ENCODE data around the gene CAPN8.

Gene CAPN8

DNA sequence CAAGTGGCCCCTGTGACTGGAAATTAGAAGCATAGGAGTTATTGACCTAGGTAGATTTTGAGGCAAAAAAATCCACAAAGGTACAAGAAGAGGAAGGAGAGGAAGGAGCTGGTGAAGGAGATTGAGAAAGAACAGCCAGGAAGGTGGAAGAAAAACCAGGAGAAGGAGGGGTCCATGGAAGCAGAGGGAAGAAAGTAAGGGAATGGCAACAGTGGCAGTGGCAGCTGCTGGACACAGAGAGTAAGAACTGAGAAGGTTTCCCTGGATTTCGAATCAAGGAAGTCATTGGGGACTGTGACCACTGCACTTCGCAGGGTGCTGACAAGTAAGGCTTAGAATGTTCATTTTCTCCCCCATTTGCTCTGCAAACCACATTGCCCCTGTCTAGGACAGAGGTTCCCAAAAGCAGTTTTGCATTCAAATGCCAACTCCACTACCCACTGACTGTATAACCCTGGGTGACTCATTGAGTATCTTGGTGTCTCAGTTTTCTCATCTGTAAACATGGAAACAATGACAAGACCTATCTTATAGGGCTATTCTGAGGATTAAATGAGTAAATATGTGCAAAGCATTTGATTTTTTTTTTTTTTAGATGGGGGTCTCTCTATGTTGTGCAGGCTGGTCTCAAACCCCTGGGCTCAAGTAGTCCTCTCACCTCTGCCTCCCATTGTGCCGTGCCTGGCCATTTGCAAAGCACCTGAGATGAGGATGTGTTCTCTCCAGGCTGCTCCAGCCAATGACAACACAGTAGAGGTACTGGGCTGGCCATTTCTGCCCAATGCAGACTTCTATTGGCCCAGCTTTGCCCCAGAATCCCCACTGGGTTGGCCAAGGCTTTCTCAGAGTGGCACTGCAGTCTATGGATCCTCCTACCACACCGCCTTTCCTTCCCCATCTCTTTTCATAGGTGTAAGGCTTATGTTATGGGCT lies 37.5 kb upstream of the CAPN8 start:
- H3K4me1 ChIP-seq (ENCODE audit: control extremely low read depth in 1 of 4, control insufficient read depth in 4 of 4, insufficient read depth in 4 of 4, low read length in 3 of 4), result peaks cover 0 to 10% (median 5%) of the 10 kb centered on the region in 4 experiments

DNA sequence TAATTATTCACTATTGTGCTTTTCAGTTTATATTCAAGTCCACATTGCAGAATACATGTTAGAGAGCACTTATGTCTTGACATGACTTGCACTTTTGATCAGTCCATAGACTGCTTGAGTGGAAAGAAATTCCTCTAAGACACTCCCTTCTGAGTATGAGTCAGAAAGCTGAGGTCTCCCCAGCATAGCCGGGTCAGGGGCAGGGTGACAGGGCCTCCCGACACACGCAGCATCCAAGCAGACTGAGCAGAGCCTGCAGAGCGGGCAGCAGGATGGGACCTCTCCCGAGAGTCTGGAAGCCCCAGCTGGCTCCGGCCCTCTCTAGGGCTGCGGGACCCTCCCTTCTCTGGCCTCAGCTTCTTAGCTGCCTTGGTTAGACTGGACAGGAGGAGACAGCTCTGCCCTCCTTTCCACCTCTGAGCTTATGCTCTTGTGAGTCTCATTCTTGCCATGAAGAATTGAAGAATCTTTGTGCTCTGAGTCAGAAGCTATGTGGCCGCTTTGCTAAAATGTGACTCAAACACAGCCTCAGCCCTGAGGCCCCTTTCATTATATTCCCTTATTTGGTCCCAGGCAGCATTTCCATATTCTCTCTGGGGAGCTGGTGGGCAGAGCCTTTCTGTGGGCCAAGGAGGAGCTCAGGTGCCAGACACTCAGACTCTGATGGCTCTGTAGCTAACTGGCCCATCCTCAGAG lies 35.6 kb upstream of the CAPN8 start:
- Histone ChIP-seq H3K27me3 (replicated peaks in 2 of 5; ENCODE audit: control insufficient read depth in 4 of 5, insufficient read depth in 5 of 5, low read length in 4 of 5) (peaks cover 0 to 2% (median 0%) of the 10 kb centered on the region in 5 experiments), H3K36me3 (ENCODE audit: control insufficient read depth in 4 of 4, insufficient read depth in 4 of 4, low read length in 3 of 4) (no peaks in the 10 kb centered on the region), H3K4me1 (ENCODE audit: control extremely low read depth in 1 of 4, control insufficient read depth in 4 of 4, insufficient read depth in 4 of 4, low read length in 3 of 4) (peaks cover 0 to 10% (median 5%) of the 10 kb centered on the region in 4 experiments), H3K9me3 (ENCODE audit: control extremely low read depth in 1 of 5, control insufficient read depth in 4 of 5, insufficient read depth in 2 of 5, low read depth in 1 of 5, low read length in 4 of 5) (no peaks in the 10 kb centered on the region), H3K4me3 (ENCODE audit: control insufficient read depth in 1 of 7, extremely low read depth in 1 of 7, insufficient read depth in 4 of 7, low read depth in 2 of 7, low read length in 6 of 7) (no peak overlapping the region), H3K27ac (ENCODE audit: insufficient read depth in 1 of 2, low read depth in 1 of 2, low read length in 2 of 2, poor library complexity in 1 of 2, severe bottlenecking in 2 of 2) (peak overlapping the region in 1 of 2 experiments; percentile 20)
- POLR2A ChIA-PET, result no interaction called here
- CTCF ChIA-PET, result interaction anchor here (0.8 to 5.5 kb wide), 3 partner anchors 11 to 47 kb away, joined by 3 to 98 read pairs (median 4); partner anchors contain the start of gene CAPN2
- 99% methylated on average over 8 of the region's 8 CpGs for WGBS (ENCODE audit: insufficient coverage)
- peak in 2 of 3 donors; percentile 42 to 52 for DNase-seq

More for the DNA sequence above, 37.5 kb upstream of the CAPN8 start:
- POLR2A ChIA-PET, result no interaction called here
- peak in 1 of 3 donors; percentile 32 for DNase-seq
- Histone ChIP-seq H3K27ac (ENCODE audit: insufficient read depth in 1 of 2, low read depth in 1 of 2, low read length in 2 of 2, poor library complexity in 1 of 2, severe bottlenecking in 2 of 2) (no peak overlapping the region), H3K4me3 (ENCODE audit: control insufficient read depth in 1 of 7, extremely low read depth in 1 of 7, insufficient read depth in 4 of 7, low read depth in 2 of 7, low read length in 6 of 7) (no peak overlapping the region), H3K36me3 (ENCODE audit: control insufficient read depth in 4 of 4, insufficient read depth in 4 of 4, low read length in 3 of 4) (no peaks in the 10 kb centered on the region), H3K27me3 (replicated peaks in 2 of 5; ENCODE audit: control insufficient read depth in 4 of 5, insufficient read depth in 5 of 5, low read length in 4 of 5) (peaks cover 0 to 2% (median 0%) of the 10 kb centered on the region in 5 experiments), H3K9me3 (ENCODE audit: control extremely low read depth in 1 of 5, control insufficient read depth in 4 of 5, insufficient read depth in 2 of 5, low read depth in 1 of 5, low read length in 4 of 5) (no peaks in the 10 kb centered on the region)
- 100% methylated on average over 3 of the region's 4 CpGs for WGBS (ENCODE audit: insufficient coverage)
- CTCF ChIA-PET, result interaction anchor here (1.7 to 5.5 kb wide), 2 partner anchors 9 to 45 kb away, joined by 4 to 98 read pairs; partner anchors contain the start of gene CAPN2

DNA sequence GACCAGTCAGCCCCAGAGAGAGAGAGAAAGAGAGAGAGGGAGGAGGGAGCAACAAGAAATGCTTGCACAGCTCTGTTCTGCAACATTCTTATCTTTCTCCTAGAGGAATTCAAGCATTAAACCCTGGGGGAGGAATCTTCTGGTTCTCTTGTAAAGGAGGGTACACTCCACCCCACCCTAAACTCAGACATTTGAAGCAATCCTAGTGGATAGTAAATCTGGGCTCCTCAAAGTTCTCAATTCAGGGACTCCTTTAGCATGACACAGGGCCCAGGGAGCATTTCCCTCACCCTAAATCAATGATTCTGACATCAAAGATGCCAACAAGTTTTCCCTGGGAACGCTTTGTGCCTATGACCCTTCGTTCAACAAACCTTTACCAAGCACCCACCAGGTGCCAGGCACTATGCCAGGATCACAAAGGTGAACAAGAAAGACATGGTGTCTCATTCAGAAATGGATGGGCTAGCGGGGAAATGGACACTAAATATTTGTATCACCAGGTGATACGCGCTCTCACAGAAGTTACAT lies 35.0 kb upstream of the CAPN8 start:
- ChIA-PET CTCF (interaction anchor here (5.5 kb wide), 1 partner anchor 48 kb away, joined by 98 read pairs; no protein-coding TSS in a partner anchor), POLR2A (no interaction called here)
- no peak for DNase-seq
- Histone ChIP-seq H3K27ac (ENCODE audit: insufficient read depth in 1 of 2, low read depth in 1 of 2, low read length in 2 of 2, poor library complexity in 1 of 2, severe bottlenecking in 2 of 2) (peak overlapping the region in 1 of 2 experiments; percentile 20), H3K9me3 (ENCODE audit: control extremely low read depth in 1 of 5, control insufficient read depth in 4 of 5, insufficient read depth in 2 of 5, low read depth in 1 of 5, low read length in 4 of 5) (no peaks in the 10 kb centered on the region), H3K4me1 (ENCODE audit: control extremely low read depth in 1 of 4, control insufficient read depth in 4 of 4, insufficient read depth in 4 of 4, low read length in 3 of 4) (peaks cover 0 to 10% (median 5%) of the 10 kb centered on the region in 4 experiments), H3K4me3 (ENCODE audit: control insufficient read depth in 1 of 7, extremely low read depth in 1 of 7, insufficient read depth in 4 of 7, low read depth in 2 of 7, low read length in 6 of 7) (no peak overlapping the region), H3K36me3 (ENCODE audit: control insufficient read depth in 4 of 4, insufficient read depth in 4 of 4, low read length in 3 of 4) (no peaks in the 10 kb centered on the region), H3K27me3 (replicated peaks in 2 of 5; ENCODE audit: control insufficient read depth in 4 of 5, insufficient read depth in 5 of 5, low read length in 4 of 5) (peaks cover 0 to 2% (median 0%) of the 10 kb centered on the region in 5 experiments)
- WGBS (ENCODE audit: insufficient coverage), result 100% methylated on average over 2 of the region's 5 CpGs

DNA sequence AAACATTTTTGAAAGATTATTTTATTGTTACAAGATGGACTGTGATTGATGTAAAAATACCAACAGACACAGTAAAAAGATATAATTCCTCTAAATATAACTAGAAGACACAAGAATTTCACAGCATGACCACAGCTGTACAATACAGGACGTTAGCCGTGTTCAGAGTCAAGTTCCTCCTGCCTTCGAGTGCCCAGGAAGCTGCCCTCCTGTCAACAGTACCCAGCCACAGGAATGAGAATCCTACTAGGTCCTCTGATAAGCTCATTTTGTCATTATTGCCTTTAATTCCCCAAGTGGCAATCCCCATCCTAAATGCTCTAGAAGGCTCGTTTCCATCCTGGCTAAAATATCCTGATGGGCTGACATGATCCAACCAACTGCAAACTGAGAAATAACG lies 30.4 kb upstream of the CAPN8 start:
- ChIA-PET CTCF (interaction anchor here (0.7 to 2.9 kb wide), 15 partner anchors 10 to 1473 kb away, joined by 3 to 18 read pairs (median 5); no protein-coding TSS in a partner anchor), POLR2A (interaction anchor here (0.6 kb wide), 1 partner anchor 138 kb away, joined by 3 read pairs; no protein-coding TSS in a partner anchor)
- Histone ChIP-seq H3K36me3 (ENCODE audit: control insufficient read depth in 4 of 4, insufficient read depth in 4 of 4, low read length in 3 of 4) (no peaks in the 10 kb centered on the region), H3K4me1 (ENCODE audit: control extremely low read depth in 1 of 4, control insufficient read depth in 4 of 4, insufficient read depth in 4 of 4, low read length in 3 of 4) (no peaks in the 10 kb centered on the region), H3K27ac (ENCODE audit: insufficient read depth in 1 of 2, low read depth in 1 of 2, low read length in 2 of 2, poor library complexity in 1 of 2, severe bottlenecking in 2 of 2) (no peak overlapping the region), H3K27me3 (replicated peaks in 2 of 5; ENCODE audit: control insufficient read depth in 4 of 5, insufficient read depth in 5 of 5, low read length in 4 of 5) (no peaks in the 10 kb centered on the region), H3K9me3 (ENCODE audit: control extremely low read depth in 1 of 5, control insufficient read depth in 4 of 5, insufficient read depth in 2 of 5, low read depth in 1 of 5, low read length in 4 of 5) (no peaks in the 10 kb centered on the region), H3K4me3 (ENCODE audit: control insufficient read depth in 1 of 7, extremely low read depth in 1 of 7, insufficient read depth in 4 of 7, low read depth in 2 of 7, low read length in 6 of 7) (no peak overlapping the region)
- no peak for DNase-seq
- WGBS (ENCODE audit: insufficient coverage), result 51% methylated on average over 5 of the region's 5 CpGs

DNA sequence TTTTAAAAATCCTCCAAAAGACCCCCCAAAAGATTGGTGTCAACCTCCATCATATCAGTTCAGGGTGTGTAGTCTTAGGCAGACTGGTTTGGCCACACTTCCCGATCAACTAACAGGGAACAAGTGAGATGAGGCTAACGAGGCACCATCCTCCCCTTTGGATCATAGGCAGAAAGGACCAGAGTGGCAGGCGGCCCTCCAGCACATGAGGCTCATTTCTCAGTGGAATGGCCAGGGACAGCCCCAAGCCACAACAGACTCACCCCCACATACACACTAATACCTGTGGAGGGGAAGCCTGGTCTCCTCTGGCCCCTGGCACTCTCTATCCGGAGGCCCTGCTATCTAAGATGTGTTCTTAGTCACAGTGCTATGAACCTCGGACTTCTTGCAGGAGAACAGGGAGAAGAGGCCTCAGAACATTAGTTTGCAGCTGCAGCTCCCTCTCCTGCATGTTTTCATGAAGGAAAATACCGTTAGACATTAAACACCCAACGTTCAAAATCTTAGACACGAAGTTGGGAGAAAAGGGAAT lies 29.6 kb upstream of the CAPN8 start:
- WGBS (ENCODE audit: insufficient coverage), result 94% methylated on average over 2 of the region's 8 CpGs
- DNase-seq, result no peak
- Histone ChIP-seq H3K9me3 (ENCODE audit: control extremely low read depth in 1 of 5, control insufficient read depth in 4 of 5, insufficient read depth in 2 of 5, low read depth in 1 of 5, low read length in 4 of 5) (no peaks in the 10 kb centered on the region), H3K4me3 (ENCODE audit: control insufficient read depth in 1 of 7, extremely low read depth in 1 of 7, insufficient read depth in 4 of 7, low read depth in 2 of 7, low read length in 6 of 7) (no peak overlapping the region), H3K36me3 (ENCODE audit: control insufficient read depth in 4 of 4, insufficient read depth in 4 of 4, low read length in 3 of 4) (no peaks in the 10 kb centered on the region), H3K27ac (ENCODE audit: insufficient read depth in 1 of 2, low read depth in 1 of 2, low read length in 2 of 2, poor library complexity in 1 of 2, severe bottlenecking in 2 of 2) (no peak overlapping the region), H3K27me3 (replicated peaks in 2 of 5; ENCODE audit: control insufficient read depth in 4 of 5, insufficient read depth in 5 of 5, low read length in 4 of 5) (no peaks in the 10 kb centered on the region), H3K4me1 (ENCODE audit: control extremely low read depth in 1 of 4, control insufficient read depth in 4 of 4, insufficient read depth in 4 of 4, low read length in 3 of 4) (no peaks in the 10 kb centered on the region)
- POLR2A ChIA-PET, result no interaction called here
- CTCF ChIA-PET, result interaction anchor here (0.9 to 2.9 kb wide), 10 partner anchors 11 to 554 kb away, joined by 3 to 18 read pairs (median 6); no protein-coding TSS in a partner anchor

DNA sequence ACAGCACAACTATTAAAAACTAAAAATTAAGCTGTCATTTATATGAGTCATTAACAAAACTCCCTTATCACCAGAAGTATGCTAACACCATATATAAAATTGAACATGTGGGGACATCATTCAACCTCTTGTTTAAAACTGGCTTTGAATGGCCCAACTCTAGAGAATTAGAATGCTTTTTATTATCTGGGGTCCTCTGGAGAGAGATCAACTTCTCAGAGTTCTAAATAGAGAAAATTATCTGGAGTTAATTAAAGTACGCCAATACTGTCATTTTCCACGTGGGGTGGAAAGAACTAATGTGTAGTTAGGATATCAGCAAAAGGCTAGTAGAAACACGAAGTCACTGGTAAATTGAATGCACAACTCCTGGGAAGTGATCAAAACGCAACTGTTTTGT lies 25.6 kb upstream of the CAPN8 start:
- H3K27ac ChIP-seq (ENCODE audit: insufficient read depth in 1 of 2, low read depth in 1 of 2, low read length in 2 of 2, poor library complexity in 1 of 2, severe bottlenecking in 2 of 2), result no peak overlapping the region
- H3K9me3 ChIP-seq (ENCODE audit: control extremely low read depth in 1 of 5, control insufficient read depth in 4 of 5, insufficient read depth in 2 of 5, low read depth in 1 of 5, low read length in 4 of 5), result no peaks in the 10 kb centered on the region
- no peaks in the 10 kb centered on the region for H3K36me3 ChIP-seq (ENCODE audit: control insufficient read depth in 4 of 4, insufficient read depth in 4 of 4, low read length in 3 of 4)
- ChIA-PET POLR2A (no interaction called here), CTCF (interaction anchor here (1.7 kb wide), 1 partner anchor 58 kb away, joined by 4 read pairs; no protein-coding TSS in a partner anchor)
- no peak for DNase-seq
- H3K27me3 ChIP-seq (replicated peaks in 2 of 5; ENCODE audit: control insufficient read depth in 4 of 5, insufficient read depth in 5 of 5, low read length in 4 of 5), result no peaks in the 10 kb centered on the region
- no peak overlapping the region for H3K4me3 ChIP-seq (ENCODE audit: control insufficient read depth in 1 of 7, extremely low read depth in 1 of 7, insufficient read depth in 4 of 7, low read depth in 2 of 7, low read length in 6 of 7)
- no peaks in the 10 kb centered on the region for H3K4me1 ChIP-seq (ENCODE audit: control extremely low read depth in 1 of 4, control insufficient read depth in 4 of 4, insufficient read depth in 4 of 4, low read length in 3 of 4)
- WGBS (ENCODE audit: insufficient coverage), result 77% methylated on average over 3 of the region's 4 CpGs

Data from common myeloid progenitor, CD34-positive (primary cell).